Amygdala (tissue), 56 donors: ENCODE measurements around the gene PTPN6.
A peak's percentile ranks its signal among the peaks of the same experiment; 100 is the strongest.
"Not testable (repeated sequence)": the region's sequence is repeated elsewhere in the genome, so short reads cannot be mapped to it uniquely, and the experiment has no call there.

Source experiments
- DNase-seq, 56 donors: peaks; one replicate each; lab custom pipeline; 2025; lab: John Stamatoyannopoulos, UW

The PTPN6 gene

GRCh38 chr12:6950811-6951540, at the start of gene PTPN6:
Gene PTPN6 (plus strand): TSS chr12:6951356. CDS start chr12:6951513, 157 bp downstream.
- peak in 9 of 56 donors; percentile 18 to 59 (median 30) for DNase-seq

- DNase-seq = no peak
These were observed 48.7 kb upstream of the PTPN6 start for GRCh38 chr12:6902448-6902847.

GRCh38 chr12:6903722-6904121, 47.4 kb upstream of the PTPN6 start:
- DNase-seq = no peak

GRCh38 chr12:6904280-6905276, 46.6 kb upstream of the PTPN6 start, which contains the start of gene LRRC23:
Gene LRRC23 (plus strand): TSS chr12:6904822. CDS start chr12:6905634, 812 bp downstream.
- peak; percentile 86 to 99 (median 95) for DNase-seq

- DNase-seq = no peak
These were observed 45.6 kb upstream of the PTPN6 start for GRCh38 chr12:6905414-6906040.

GRCh38 chr12:6908141-6908540, 43.0 kb upstream of the PTPN6 start:
- DNase-seq = not testable (repeated sequence)

GRCh38 chr12:6909421-6910145, 41.6 kb upstream of the PTPN6 start:
- DNase-seq = no peak

GRCh38 chr12:6912164-6912935, 38.8 kb upstream of the PTPN6 start:
- DNase-seq = no peak

- peak in 50 of 56 donors; percentile 23 to 87 (median 70) for DNase-seq
These were observed 36.8 kb upstream of the PTPN6 start, which contains the start of gene ENO2 for GRCh38 chr12:6914246-6914946. Gene ENO2 (plus strand): TSS chr12:6914580. CDS start chr12:6915833, 1,253 bp downstream.

GRCh38 chr12:6914947-6915788, 36.0 kb upstream of the PTPN6 start:
- DNase-seq = peak in 6 of 56 donors; percentile 22 to 74 (median 35)

GRCh38 chr12:6915789-6916285, 35.3 kb upstream of the PTPN6 start:
- DNase-seq = no peak

- no peak for DNase-seq
These were observed 34.5 kb upstream of the PTPN6 start for GRCh38 chr12:6916426-6917200.

- DNase-seq = no peak
These were observed 33.5 kb upstream of the PTPN6 start for GRCh38 chr12:6917491-6918231.

GRCh38 chr12:6919588-6919987, 31.6 kb upstream of the PTPN6 start:
- DNase-seq = no peak

GRCh38 chr12:6921539-6921938, 29.6 kb upstream of the PTPN6 start:
- DNase-seq = no peak
